Liver (tissue), 9 donors: ENCODE data around the gene FRMD6. TPM values are rescaled to one million over a fixed set of nuclear protein-coding genes. Genes with fewer than 3 reads are reported as not detected.

Experiments
- DNase-seq: peaks from one replicate; pipeline ENCODE4 v3.0.0-alpha.2; 2017; ENCODE audit warnings: low spot score
- H3K27ac ChIP-seq, 2 donors: one replicate each; pipeline ENCODE4 v1.7.0; 2013; ENCODE audit warnings: inconsistent platforms in 2 of 2, low read length in 2 of 2, control low read depth in 1 of 2, low read depth in 1 of 2, mild to moderate bottlenecking in 1 of 2
- H3K27me3 ChIP-seq, 4 donors: one replicate each; pipeline versions ENCODE4 v1.6.1 to v1.7.0; 2013; ENCODE audit warnings: low read length in 3 of 4, inconsistent platforms in 1 of 4, mild to moderate bottlenecking in 1 of 4, moderate library complexity in 1 of 4; ENCODE audit not compliant: control insufficient read depth in 4 of 4, insufficient read depth in 4 of 4
- H3K36me3 ChIP-seq, 4 donors: one replicate each; pipeline versions ENCODE4 v1.6.1 to v1.7.0; 2013; ENCODE audit warnings: low read length in 3 of 4, mild to moderate bottlenecking in 3 of 4, low read depth in 1 of 4, moderate library complexity in 1 of 4; ENCODE audit not compliant: control insufficient read depth in 4 of 4, insufficient read depth in 3 of 4
- H3K4me1 ChIP-seq, 4 donors: one replicate each; pipeline versions ENCODE4 v1.6.1 to v1.7.0; 2013; ENCODE audit warnings: low read length in 3 of 4, mild to moderate bottlenecking in 3 of 4, moderate library complexity in 1 of 4; ENCODE audit not compliant: control insufficient read depth in 4 of 4, insufficient read depth in 4 of 4
- H3K4me3 ChIP-seq, 3 donors: one replicate each; pipeline versions ENCODE4 v1.6.1 to v1.7.0; 2013; ENCODE audit warnings: low read length in 3 of 3, control low read depth in 1 of 3, low read depth in 1 of 3, mild to moderate bottlenecking in 1 of 3
- H3K9ac ChIP-seq, 2 donors: one replicate each; pipeline ENCODE4 v1.7.0; 2013; ENCODE audit warnings: low read length in 2 of 2, mild to moderate bottlenecking in 2 of 2, moderate library complexity in 2 of 2, control low read depth in 1 of 2, low read depth in 1 of 2
- H3K9me3 ChIP-seq, 4 donors: one replicate each; pipeline versions ENCODE4 v1.6.1 to v1.7.0; 2013; ENCODE audit warnings: low read length in 3 of 4; ENCODE audit not compliant: control insufficient read depth in 4 of 4
- EGR1 ChIP-seq, 2 donors: IDR thresholded peaks; 2 replicates each; pipeline ENCODE4 v1.6.1; 2016 to 2018; ENCODE audit warnings: antibody characterized with exemption in 2 of 2, low read depth in 2 of 2
- FOXA1 ChIP-seq: IDR thresholded peaks from 2 replicates; pipeline ENCODE4 v1.6.1; 2016; ENCODE audit warnings: antibody characterized with exemption
- FOXA2 ChIP-seq: IDR thresholded peaks from 2 replicates; pipeline ENCODE4 v1.6.1; 2016; ENCODE audit warnings: antibody characterized with exemption
- HNF4A ChIP-seq, 2 donors: conservative IDR thresholded peaks; 2 replicates each; pipeline ENCODE4 v1.6.1; 2016; ENCODE audit warnings: antibody characterized with exemption in 2 of 2, mild to moderate bottlenecking in 2 of 2
- HNF4G ChIP-seq: IDR thresholded peaks from 2 replicates; pipeline ENCODE4 v1.6.1; 2016; ENCODE audit warnings: antibody characterized with exemption
- JUND ChIP-seq, 2 donors: IDR thresholded peaks; 2 replicates each; pipeline ENCODE4 v1.6.1; 2016; ENCODE audit warnings: antibody characterized with exemption in 2 of 2
- NR2F2 ChIP-seq: IDR thresholded peaks from 2 replicates; pipeline ENCODE4 v1.6.1; 2016; ENCODE audit warnings: antibody characterized with exemption
- RAD21 ChIP-seq, 2 donors: IDR thresholded peaks; 2 replicates each; pipeline ENCODE4 v1.6.1; 2016; ENCODE audit warnings: antibody characterized with exemption in 2 of 2, mild to moderate bottlenecking in 2 of 2
- RXRA ChIP-seq, 2 donors: IDR thresholded peaks; 2 replicates each; pipeline ENCODE4 v1.6.1; 2017 to 2018; ENCODE audit warnings: antibody characterized with exemption in 2 of 2, mild to moderate bottlenecking in 1 of 2
- TAF1 ChIP-seq: conservative IDR thresholded peaks from 2 replicates; pipeline ENCODE4 v1.6.1; 2016; ENCODE audit warnings: antibody characterized with exemption, mild to moderate bottlenecking
- YY1 ChIP-seq: IDR thresholded peaks from 2 replicates; pipeline ENCODE4 v1.6.1; 2016; ENCODE audit warnings: antibody characterized with exemption, mild to moderate bottlenecking
- whole genome bisulfite sequencing: extraction: QIAGEN DNeasy Blood & Tissue Kit; methylation state at CpG from one replicate; pipeline ENCODE4 v1.1.7; 2013; 5-methylcytosine and 5-hydroxymethylcytosine counted together
- polyA plus RNA-seq, 2 donors: library from polyadenylated mRNA; stranded (reverse) in 1 of 2; unstranded in 1 of 2; fragments of 200-250 nt in 1 of 2; fragments of >200 nt in 1 of 2; fragmentation: Nextera tagmentation in 1 of 2; extraction: Ambion mirVana in 1 of 2; gene quantifications; one replicate each; pipeline versions ENCODE4 v1.2.1 to v1.2.3, GENCODE V29; 2013 to 2015
- total RNA-seq, 2 donors: library from RNA; depleted of rRNA; stranded (reverse); fragments of >200 nt; gene quantifications; one replicate each; pipeline ENCODE4 v1.2.3, GENCODE V29; 2014
- TF ChIP-seq, protein P1 (sequence below): fragments of 150-350 bp; IDR thresholded peaks from 2 replicates; pipeline ENCODE4 v1.5.1; 2017; ENCODE audit warnings: improper control_type of control experiment, low read depth, low read length; ENCODE audit not compliant: missing input control
- TF ChIP-seq, protein P2 (sequence below): IDR thresholded peaks from 2 replicates; pipeline ENCODE4 v1.6.1; 2016; ENCODE audit warnings: antibody characterized with exemption
- TF ChIP-seq, protein P3 (sequence below): IDR thresholded peaks from 2 replicates; pipeline ENCODE4 v1.6.1; 2016; ENCODE audit warnings: antibody characterized with exemption, mild to moderate bottlenecking
- TF ChIP-seq, protein P4 (sequence below): IDR thresholded peaks from 2 replicates; pipeline ENCODE4 v1.6.1; 2016; ENCODE audit warnings: antibody characterized with exemption
- donor health status: healthy.
- donor health status: healthy.
- donor health status: healthy.
- donor health status: healthy.
- donor health status: healthy.

The FRMD6 gene
- total and polyA plus RNA-seq, 4 donors = 2.4 to 10.0 (median 3.4) TPM

DNA sequence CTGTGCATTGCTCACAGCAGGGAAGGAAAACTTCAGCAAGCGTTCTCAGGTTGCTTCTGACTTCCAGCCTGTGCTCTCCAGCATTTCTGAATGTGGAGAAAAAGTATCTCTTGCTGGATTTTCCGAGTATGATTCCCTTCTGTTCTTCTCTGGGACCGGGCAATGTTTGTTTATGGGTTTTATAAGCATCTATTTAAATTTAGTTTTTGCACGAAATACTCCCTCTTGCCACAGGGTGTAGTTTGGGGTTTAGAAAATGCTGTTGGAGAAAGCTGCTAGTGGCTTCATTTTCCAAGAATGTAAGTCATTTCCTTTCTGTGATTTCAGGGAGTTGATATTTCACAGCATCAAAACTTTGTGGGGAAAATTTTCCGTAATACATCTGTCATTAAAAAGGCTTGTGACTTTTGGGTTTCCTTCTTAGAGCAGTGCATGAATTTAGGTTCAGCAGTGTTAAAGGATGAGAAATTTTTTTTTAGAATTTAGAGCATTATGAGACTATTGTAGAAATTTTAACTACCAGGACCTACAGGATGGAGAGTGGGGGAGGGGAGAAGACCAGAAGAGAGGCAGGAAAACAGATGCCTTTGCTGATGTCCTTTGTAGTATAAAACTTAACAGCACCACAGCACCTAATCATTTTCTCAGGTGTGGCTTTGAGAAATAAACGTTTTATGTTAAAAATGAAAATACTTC lies 1.5 kb downstream of the FRMD6 start:
- Histone ChIP-seq H3K4me1 (peaks cover 0 to 16% (median 10%) of the 10 kb centered on the region in 4 donors), H3K9me3 (no peaks in the 10 kb centered on the region), H3K36me3 (no peaks in the 10 kb centered on the region), H3K9ac (peak overlapping the region in 1 of 2 donors; percentile 53), H3K4me3 (peak overlapping the region; percentile 78 to 97 (median 83)), H3K27ac (peak overlapping the region in 1 of 2 donors; percentile 94), H3K27me3 (no peaks in the 10 kb centered on the region)
- peak; percentile 66 to 71 for TF ChIP-seq RAD21 (IDR thresholded peaks at IDR 0.05)
- TF ChIP-seq, protein P1, sequence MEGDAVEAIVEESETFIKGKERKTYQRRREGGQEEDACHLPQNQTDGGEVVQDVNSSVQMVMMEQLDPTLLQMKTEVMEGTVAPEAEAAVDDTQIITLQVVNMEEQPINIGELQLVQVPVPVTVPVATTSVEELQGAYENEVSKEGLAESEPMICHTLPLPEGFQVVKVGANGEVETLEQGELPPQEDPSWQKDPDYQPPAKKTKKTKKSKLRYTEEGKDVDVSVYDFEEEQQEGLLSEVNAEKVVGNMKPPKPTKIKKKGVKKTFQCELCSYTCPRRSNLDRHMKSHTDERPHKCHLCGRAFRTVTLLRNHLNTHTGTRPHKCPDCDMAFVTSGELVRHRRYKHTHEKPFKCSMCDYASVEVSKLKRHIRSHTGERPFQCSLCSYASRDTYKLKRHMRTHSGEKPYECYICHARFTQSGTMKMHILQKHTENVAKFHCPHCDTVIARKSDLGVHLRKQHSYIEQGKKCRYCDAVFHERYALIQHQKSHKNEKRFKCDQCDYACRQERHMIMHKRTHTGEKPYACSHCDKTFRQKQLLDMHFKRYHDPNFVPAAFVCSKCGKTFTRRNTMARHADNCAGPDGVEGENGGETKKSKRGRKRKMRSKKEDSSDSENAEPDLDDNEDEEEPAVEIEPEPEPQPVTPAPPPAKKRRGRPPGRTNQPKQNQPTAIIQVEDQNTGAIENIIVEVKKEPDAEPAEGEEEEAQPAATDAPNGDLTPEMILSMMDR = peak; percentile 31
- TF ChIP-seq JUND (IDR thresholded peaks at IDR 0.05) = no peak
- WGBS = 15% methylated on average over 6 of the region's 6 CpGs
- DNase-seq = no peak

DNA sequence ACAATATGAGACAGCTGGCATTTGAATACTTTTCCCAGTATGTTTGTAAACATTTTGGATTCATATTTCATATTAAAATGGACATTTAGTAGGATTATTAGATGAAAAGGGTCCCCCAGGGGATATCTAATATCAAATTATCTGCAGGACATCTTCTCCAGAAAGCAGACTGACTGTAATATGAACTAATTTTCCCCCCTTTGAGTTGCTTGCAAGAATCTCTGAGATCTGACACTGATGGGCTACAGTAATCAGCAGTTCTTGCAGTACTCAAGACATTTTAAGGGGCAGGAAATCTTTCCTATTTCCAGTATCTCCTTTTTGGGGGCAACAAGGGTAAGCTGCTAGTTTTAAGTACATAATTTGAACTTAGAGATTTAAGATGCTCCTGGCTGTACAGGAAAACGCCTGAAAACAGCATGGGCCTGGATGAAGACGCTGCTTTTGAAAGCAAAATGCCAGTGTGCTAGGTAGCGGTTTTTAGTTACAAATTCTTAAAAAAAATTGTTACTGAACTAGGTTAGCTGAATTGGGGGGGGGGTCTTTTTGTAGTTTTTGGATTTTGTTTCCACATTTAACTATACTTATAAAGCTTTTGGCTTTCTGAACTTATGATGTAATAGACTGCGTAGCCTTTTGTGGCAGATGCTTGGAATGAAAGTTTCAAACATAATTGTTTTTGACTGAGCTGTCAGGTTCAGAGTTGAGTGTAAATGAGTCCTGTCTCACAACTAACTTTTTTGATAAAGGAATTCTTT lies 2.2 kb downstream of the FRMD6 start:
- no peaks in the 10 kb centered on the region for H3K9me3 ChIP-seq
- 93% methylated on average over 4 of the region's 4 CpGs for WGBS
- no peak for DNase-seq
- TF ChIP-seq RAD21 (IDR thresholded peaks at IDR 0.05) (no peak), FOXA1 (no peak), EGR1 (IDR thresholded peaks at IDR 0.05; ENCODE audit: low read depth in 2 of 2) (no peak), NR2F2 (no peak), FOXA2 (no peak), HNF4G (no peak), TAF1 (no peak), HNF4A (conservative IDR thresholded peaks at IDR 0.05) (no peak), YY1 (no peak), RXRA (IDR thresholded peaks at IDR 0.05) (no peak), JUND (IDR thresholded peaks at IDR 0.05) (no peak)
- TF ChIP-seq, protein P2, sequence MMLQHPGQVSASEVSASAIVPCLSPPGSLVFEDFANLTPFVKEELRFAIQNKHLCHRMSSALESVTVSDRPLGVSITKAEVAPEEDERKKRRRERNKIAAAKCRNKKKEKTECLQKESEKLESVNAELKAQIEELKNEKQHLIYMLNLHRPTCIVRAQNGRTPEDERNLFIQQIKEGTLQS = no peak
- TF ChIP-seq, protein P3, sequence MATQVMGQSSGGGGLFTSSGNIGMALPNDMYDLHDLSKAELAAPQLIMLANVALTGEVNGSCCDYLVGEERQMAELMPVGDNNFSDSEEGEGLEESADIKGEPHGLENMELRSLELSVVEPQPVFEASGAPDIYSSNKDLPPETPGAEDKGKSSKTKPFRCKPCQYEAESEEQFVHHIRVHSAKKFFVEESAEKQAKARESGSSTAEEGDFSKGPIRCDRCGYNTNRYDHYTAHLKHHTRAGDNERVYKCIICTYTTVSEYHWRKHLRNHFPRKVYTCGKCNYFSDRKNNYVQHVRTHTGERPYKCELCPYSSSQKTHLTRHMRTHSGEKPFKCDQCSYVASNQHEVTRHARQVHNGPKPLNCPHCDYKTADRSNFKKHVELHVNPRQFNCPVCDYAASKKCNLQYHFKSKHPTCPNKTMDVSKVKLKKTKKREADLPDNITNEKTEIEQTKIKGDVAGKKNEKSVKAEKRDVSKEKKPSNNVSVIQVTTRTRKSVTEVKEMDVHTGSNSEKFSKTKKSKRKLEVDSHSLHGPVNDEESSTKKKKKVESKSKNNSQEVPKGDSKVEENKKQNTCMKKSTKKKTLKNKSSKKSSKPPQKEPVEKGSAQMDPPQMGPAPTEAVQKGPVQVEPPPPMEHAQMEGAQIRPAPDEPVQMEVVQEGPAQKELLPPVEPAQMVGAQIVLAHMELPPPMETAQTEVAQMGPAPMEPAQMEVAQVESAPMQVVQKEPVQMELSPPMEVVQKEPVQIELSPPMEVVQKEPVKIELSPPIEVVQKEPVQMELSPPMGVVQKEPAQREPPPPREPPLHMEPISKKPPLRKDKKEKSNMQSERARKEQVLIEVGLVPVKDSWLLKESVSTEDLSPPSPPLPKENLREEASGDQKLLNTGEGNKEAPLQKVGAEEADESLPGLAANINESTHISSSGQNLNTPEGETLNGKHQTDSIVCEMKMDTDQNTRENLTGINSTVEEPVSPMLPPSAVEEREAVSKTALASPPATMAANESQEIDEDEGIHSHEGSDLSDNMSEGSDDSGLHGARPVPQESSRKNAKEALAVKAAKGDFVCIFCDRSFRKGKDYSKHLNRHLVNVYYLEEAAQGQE = no peak
- TF ChIP-seq, protein P4, sequence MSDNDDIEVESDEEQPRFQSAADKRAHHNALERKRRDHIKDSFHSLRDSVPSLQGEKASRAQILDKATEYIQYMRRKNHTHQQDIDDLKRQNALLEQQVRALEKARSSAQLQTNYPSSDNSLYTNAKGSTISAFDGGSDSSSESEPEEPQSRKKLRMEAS = no peak
- H3K36me3 ChIP-seq = no peaks in the 10 kb centered on the region
- H3K27me3 ChIP-seq = no peaks in the 10 kb centered on the region
- peak overlapping the region in 1 of 2 donors; percentile 94 for H3K27ac ChIP-seq
- H3K4me1 ChIP-seq = peaks cover 0 to 16% (median 10%) of the 10 kb centered on the region in 4 donors
- no peak overlapping the region for H3K4me3 ChIP-seq
- no peak overlapping the region for H3K9ac ChIP-seq
